Right renal cortex interstitium (tissue), 3 donors: ENCODE measurements around the gene NAA38. TPM values are rescaled to one million over a fixed set of nuclear protein-coding genes. Genes with fewer than 3 reads are reported as not detected.

ENCODE experiments used
- DNase-seq, 3 donors: peaks; one replicate each; pipeline ENCODE4 v3.0.0-alpha.2; 2013; ENCODE audit warnings: low read depth in 3 of 3, low spot score in 2 of 3
- polyA plus RNA-seq, 3 donors: library from polyadenylated mRNA; unstranded; fragments of 120-200 nt; gene quantifications; one replicate each; pipeline ENCODE4 v1.2.1, GENCODE V29; 2013; ENCODE audit not compliant: insufficient read length in 3 of 3

The NAA38 gene
- polyA plus RNA-seq, 3 donors = 61.0 to 85.9 (median 73.0) TPM

- peak in 1 of 3 donors; percentile 16 for DNase-seq
These were observed 14.7 kb downstream of the NAA38 start for GRCh38 chr17:7842380-7843256.

- DNase-seq = peak in 1 of 3 donors; percentile 88
These were observed 15.4 kb downstream of the NAA38 start for GRCh38 chr17:7841915-7842379.

- peak in 1 of 3 donors; percentile 32 for DNase-seq
These were observed 15.9 kb downstream of the NAA38 start for GRCh38 chr17:7841396-7841914.

GRCh38 chr17:7840875-7841274 is 16.5 kb downstream of the NAA38 start:
- DNase-seq = no peak

- no peak for DNase-seq
These were observed 16.9 kb downstream of the NAA38 start for GRCh38 chr17:7840441-7840840.

- no peak for DNase-seq
These were observed 17.5 kb downstream of the NAA38 start for GRCh38 chr17:7839876-7840261.

GRCh38 chr17:7839190-7839875 is 18.0 kb downstream of the NAA38 start:
- no peak for DNase-seq

GRCh38 chr17:7838090-7839075 is 19.0 kb downstream of the NAA38 start:
- peak in 1 of 3 donors; percentile 51 for DNase-seq

GRCh38 chr17:7837408-7838088 is 19.8 kb downstream of the NAA38 start:
- DNase-seq = no peak

- DNase-seq = peak in 1 of 3 donors; percentile 92
These were observed 20.6 kb downstream of the NAA38 start for GRCh38 chr17:7836596-7837407.

- DNase-seq = peak in 1 of 3 donors; percentile 61
These were observed 21.4 kb downstream of the NAA38 start for GRCh38 chr17:7835814-7836595.

GRCh38 chr17:7834957-7835813 is 22.2 kb downstream of the NAA38 start:
- DNase-seq = peak in 2 of 3 donors; percentile 98

GRCh38 chr17:7834542-7834956 is 22.8 kb downstream of the NAA38 start:
- DNase-seq = no peak

GRCh38 chr17:7833795-7834541 is 23.4 kb downstream of the NAA38 start, which contains the start of gene KDM6B:
Gene KDM6B (plus strand): TSS chr17:7834217. CDS start chr17:7845555, 11,338 bp downstream.
- DNase-seq = peak in 1 of 3 donors; percentile 90

- DNase-seq = no peak
These were observed 24.2 kb downstream of the NAA38 start for GRCh38 chr17:7833011-7833794.
